Activated naive CD4-positive, alpha-beta T cell treated with anti-CD3 and anti-CD28 coated beads, Interleukin-2, amount 10 ng/mL, durations not matched to agents 7 days and 5 days (primary cell): Measurements from ENCODE around the gene DGKB.

Experiments used
- CTCF ChIA-PET: fragments of 350-600 bp; sonication (Branson Sonifier 250); formaldehyde crosslinking; loops from one replicate; lab custom pipeline; 2021; ENCODE audit warnings: antibody characterized with exemption; lab: Charles Lee
- DNase-seq: peaks from one replicate; pipeline ENCODE4 v3.0.0-alpha.2; 2020
- H3K27ac Mint-ChIP-seq: one replicate; pipeline ENCODE4 v1.8.0; 2021; ENCODE audit warnings: mild to moderate bottlenecking, moderate library complexity, mixed read lengths
- H3K27me3 Mint-ChIP-seq: one replicate; pipeline ENCODE4 v1.8.0; 2021; ENCODE audit warnings: mild to moderate bottlenecking, mixed read lengths
- H3K36me3 Mint-ChIP-seq: one replicate; pipeline ENCODE4 v1.8.0; 2021; ENCODE audit warnings: mixed read lengths
- H3K4me1 Mint-ChIP-seq: one replicate; pipeline ENCODE4 v1.8.0; 2021; ENCODE audit warnings: mixed read lengths
- H3K4me3 Mint-ChIP-seq: one replicate; pipeline ENCODE4 v1.8.0; 2021; ENCODE audit warnings: mild to moderate bottlenecking, moderate library complexity, mixed read lengths
- H3K9me3 Mint-ChIP-seq: one replicate; pipeline ENCODE4 v1.8.0; 2021; ENCODE audit warnings: mixed read lengths

DGKB gene

GRCh38 chr7:14846405-14846804 is 56.1 kb downstream of the DGKB start:
- no peak for DNase-seq
- Mint-ChIP-seq H3K36me3 (no peaks in the 10 kb centered on the region), H3K4me1 (no peaks in the 10 kb centered on the region), H3K27ac (no peak overlapping the region), H3K9me3 (peaks cover 3% of the 10 kb centered on the region), H3K4me3 (no peak overlapping the region), H3K27me3 (no peaks in the 10 kb centered on the region)
- CTCF ChIA-PET = no interaction called here

- Mint-ChIP-seq H3K27me3 (no peaks in the 10 kb centered on the region), H3K36me3 (no peaks in the 10 kb centered on the region), H3K9me3 (peaks cover 3% of the 10 kb centered on the region), H3K4me1 (no peaks in the 10 kb centered on the region), H3K27ac (no peak overlapping the region), H3K4me3 (no peak overlapping the region)
- no peak for DNase-seq
- CTCF ChIA-PET = no interaction called here
Measured at GRCh38 chr7:14843755-14844154, 58.8 kb downstream of the DGKB start.

GRCh38 chr7:14842523-14842922 is 60.0 kb downstream of the DGKB start:
- Mint-ChIP-seq H3K4me1 (no peaks in the 10 kb centered on the region), H3K4me3 (no peak overlapping the region), H3K9me3 (peaks cover 3% of the 10 kb centered on the region), H3K27me3 (no peaks in the 10 kb centered on the region), H3K27ac (no peak overlapping the region), H3K36me3 (no peaks in the 10 kb centered on the region)
- CTCF ChIA-PET = no interaction called here
- no peak for DNase-seq

- Mint-ChIP-seq H3K27ac (no peak overlapping the region), H3K9me3 (peaks cover 3% of the 10 kb centered on the region), H3K4me3 (no peak overlapping the region), H3K27me3 (no peaks in the 10 kb centered on the region), H3K36me3 (no peaks in the 10 kb centered on the region), H3K4me1 (no peaks in the 10 kb centered on the region)
- DNase-seq = no peak
- CTCF ChIA-PET = no interaction called here
Measured at GRCh38 chr7:14841869-14842268, 60.7 kb downstream of the DGKB start.

- CTCF ChIA-PET = no interaction called here
- Mint-ChIP-seq H3K27ac (no peak overlapping the region), H3K36me3 (no peaks in the 10 kb centered on the region), H3K4me3 (no peak overlapping the region), H3K9me3 (peaks cover 3% of the 10 kb centered on the region), H3K4me1 (no peaks in the 10 kb centered on the region), H3K27me3 (no peaks in the 10 kb centered on the region)
- no peak for DNase-seq
Measured at GRCh38 chr7:14841086-14841485, 61.5 kb downstream of the DGKB start.

GRCh38 chr7:14839307-14839706 is 63.2 kb downstream of the DGKB start:
- no peak for DNase-seq
- H3K27me3 Mint-ChIP-seq = no peaks in the 10 kb centered on the region
- H3K4me3 Mint-ChIP-seq = no peak overlapping the region
- no peaks in the 10 kb centered on the region for H3K36me3 Mint-ChIP-seq
- no peaks in the 10 kb centered on the region for H3K4me1 Mint-ChIP-seq
- H3K27ac Mint-ChIP-seq = no peak overlapping the region
- H3K9me3 Mint-ChIP-seq = peaks cover 3% of the 10 kb centered on the region
- CTCF ChIA-PET = no interaction called here

GRCh38 chr7:14837216-14837615 is 65.3 kb downstream of the DGKB start:
- CTCF ChIA-PET = no interaction called here
- Mint-ChIP-seq H3K4me1 (no peaks in the 10 kb centered on the region), H3K9me3 (peaks cover 2% of the 10 kb centered on the region), H3K4me3 (no peak overlapping the region), H3K27me3 (no peaks in the 10 kb centered on the region), H3K36me3 (no peaks in the 10 kb centered on the region), H3K27ac (no peak overlapping the region)
- DNase-seq = no peak

GRCh38 chr7:14836571-14837189 is 65.9 kb downstream of the DGKB start:
- no peaks in the 10 kb centered on the region for H3K36me3 Mint-ChIP-seq
- no peak overlapping the region for H3K27ac Mint-ChIP-seq
- no peak overlapping the region for H3K4me3 Mint-ChIP-seq
- H3K4me1 Mint-ChIP-seq = no peaks in the 10 kb centered on the region
- DNase-seq = no peak
- no peaks in the 10 kb centered on the region for H3K27me3 Mint-ChIP-seq
- H3K9me3 Mint-ChIP-seq = no peaks in the 10 kb centered on the region
- CTCF ChIA-PET = no interaction called here

GRCh38 chr7:14836006-14836405 is 66.5 kb downstream of the DGKB start:
- Mint-ChIP-seq H3K4me3 (no peak overlapping the region), H3K4me1 (no peaks in the 10 kb centered on the region), H3K27ac (no peak overlapping the region), H3K27me3 (no peaks in the 10 kb centered on the region), H3K9me3 (no peaks in the 10 kb centered on the region), H3K36me3 (no peaks in the 10 kb centered on the region)
- CTCF ChIA-PET = no interaction called here
- no peak for DNase-seq

- DNase-seq = no peak
Measured at GRCh38 chr7:14835384-14835783, 67.2 kb downstream of the DGKB start.

GRCh38 chr7:14834883-14835282 is 67.7 kb downstream of the DGKB start:
- Mint-ChIP-seq H3K4me3 (no peak overlapping the region), H3K27ac (no peak overlapping the region), H3K36me3 (no peaks in the 10 kb centered on the region), H3K9me3 (no peaks in the 10 kb centered on the region), H3K27me3 (no peaks in the 10 kb centered on the region), H3K4me1 (no peaks in the 10 kb centered on the region)
- no peak for DNase-seq
- CTCF ChIA-PET = no interaction called here

More at GRCh38 chr7:14835384-14835783, 67.2 kb downstream of the DGKB start:
- H3K36me3 Mint-ChIP-seq = no peaks in the 10 kb centered on the region
- H3K27me3 Mint-ChIP-seq = no peaks in the 10 kb centered on the region
- no peak overlapping the region for H3K27ac Mint-ChIP-seq
- H3K9me3 Mint-ChIP-seq = no peaks in the 10 kb centered on the region
- CTCF ChIA-PET = no interaction called here
- H3K4me3 Mint-ChIP-seq = no peak overlapping the region
- H3K4me1 Mint-ChIP-seq = no peaks in the 10 kb centered on the region

GRCh38 chr7:14834456-14834855 is 68.1 kb downstream of the DGKB start:
- no peaks in the 10 kb centered on the region for H3K4me1 Mint-ChIP-seq
- DNase-seq = no peak
- no peak overlapping the region for H3K4me3 Mint-ChIP-seq
- no peaks in the 10 kb centered on the region for H3K27me3 Mint-ChIP-seq
- CTCF ChIA-PET = no interaction called here
- H3K27ac Mint-ChIP-seq = no peak overlapping the region
- no peaks in the 10 kb centered on the region for H3K9me3 Mint-ChIP-seq
- no peaks in the 10 kb centered on the region for H3K36me3 Mint-ChIP-seq

- no peak for DNase-seq
- CTCF ChIA-PET = no interaction called here
- no peak overlapping the region for H3K4me3 Mint-ChIP-seq
- H3K4me1 Mint-ChIP-seq = no peaks in the 10 kb centered on the region
- no peaks in the 10 kb centered on the region for H3K27me3 Mint-ChIP-seq
- H3K27ac Mint-ChIP-seq = no peak overlapping the region
- H3K36me3 Mint-ChIP-seq = no peaks in the 10 kb centered on the region
- no peaks in the 10 kb centered on the region for H3K9me3 Mint-ChIP-seq
Measured at GRCh38 chr7:14833707-14834106, 68.8 kb downstream of the DGKB start.

- Mint-ChIP-seq H3K4me3 (no peak overlapping the region), H3K27me3 (no peaks in the 10 kb centered on the region), H3K4me1 (no peaks in the 10 kb centered on the region), H3K9me3 (peaks cover 3% of the 10 kb centered on the region), H3K27ac (no peak overlapping the region), H3K36me3 (no peaks in the 10 kb centered on the region)
- CTCF ChIA-PET = no interaction called here
- no peak for DNase-seq
Measured at GRCh38 chr7:14828053-14828452, 74.5 kb downstream of the DGKB start.

GRCh38 chr7:14826426-14826825 is 76.1 kb downstream of the DGKB start:
- Mint-ChIP-seq H3K36me3 (no peaks in the 10 kb centered on the region), H3K4me1 (no peaks in the 10 kb centered on the region), H3K4me3 (no peak overlapping the region), H3K27ac (no peak overlapping the region), H3K9me3 (peaks cover 3% of the 10 kb centered on the region), H3K27me3 (no peaks in the 10 kb centered on the region)
- CTCF ChIA-PET = no interaction called here
- no peak for DNase-seq

GRCh38 chr7:14825912-14826311 is 76.6 kb downstream of the DGKB start:
- DNase-seq = no peak
- Mint-ChIP-seq H3K4me1 (no peaks in the 10 kb centered on the region), H3K36me3 (no peaks in the 10 kb centered on the region), H3K9me3 (peaks cover 3% of the 10 kb centered on the region), H3K4me3 (no peak overlapping the region), H3K27ac (no peak overlapping the region), H3K27me3 (no peaks in the 10 kb centered on the region)
- CTCF ChIA-PET = no interaction called here
